ENCODE measurements around the gene CRYBB1. TPM values are rescaled to one million over a fixed set of nuclear protein-coding genes. Genes with fewer than 3 reads are reported as not detected.

The CRYBB1 gene
- total and polyA plus RNA-seq, 2 donors from 2014 or later: 0.54 to 1.7 TPM

DNA sequence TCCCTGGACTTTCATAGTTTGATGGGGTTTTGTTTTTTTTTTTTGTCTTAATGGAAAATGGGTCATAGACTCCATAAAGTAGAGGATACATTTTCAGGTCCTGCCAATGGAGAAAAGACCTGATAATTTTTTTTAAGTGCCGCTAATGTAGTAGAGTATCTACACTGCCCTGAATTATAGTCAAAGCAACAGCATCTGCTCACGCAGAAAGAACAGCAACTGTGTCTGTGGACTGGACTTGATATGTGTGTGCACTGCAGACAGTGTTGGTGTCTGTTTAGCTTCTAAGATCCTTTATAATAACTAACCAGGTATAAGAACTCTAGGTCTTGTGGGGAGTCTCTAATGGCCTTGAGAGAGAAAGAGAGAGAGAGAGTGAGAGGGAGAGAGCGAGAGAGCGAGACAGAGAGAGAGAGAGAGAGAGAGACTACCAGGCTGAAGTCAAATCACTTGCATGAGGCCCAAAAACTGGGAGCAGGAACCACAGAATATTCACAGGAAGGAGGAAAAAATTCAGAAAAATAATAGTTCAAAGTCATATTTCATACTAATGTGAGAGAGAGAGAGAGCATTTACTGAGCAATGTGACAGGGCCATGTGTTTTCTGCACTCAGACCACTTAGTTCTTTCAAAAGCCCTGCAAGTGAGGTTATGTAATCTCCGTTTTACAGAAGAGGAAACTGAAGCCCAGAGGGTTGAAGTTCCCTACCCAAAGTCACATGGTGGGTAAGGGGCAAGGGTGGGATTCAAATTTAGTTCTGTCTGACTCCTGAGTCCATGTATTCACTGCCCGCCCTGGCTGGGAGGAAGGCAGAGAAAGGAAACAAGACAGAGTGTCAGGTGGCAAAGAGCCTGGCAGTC is 30.9 kb upstream of the CRYBB1 start:
- DNase-seq (no peak), FAIRE-seq (no peak)
- Histone ChIP-seq H3K27me3 (ENCODE audit: control insufficient read depth, insufficient read depth, low read length) (no peaks in the 10 kb centered on the region), H3K36me3 (ENCODE audit: control insufficient read depth in 2 of 3, insufficient read depth in 3 of 3, low read length in 3 of 3) (no peaks in the 10 kb centered on the region), H3K27ac (ENCODE audit: low read depth in 2 of 2, low read length in 2 of 2) (no peak overlapping the region), H3K9me3 (ENCODE audit: control insufficient read depth in 2 of 3, insufficient read depth in 1 of 3, low read length in 3 of 3) (no peaks in the 10 kb centered on the region), H3K4me3 (ENCODE audit: low read length in 3 of 3) (no peak overlapping the region), H3K4me1 (ENCODE audit: control insufficient read depth in 2 of 3, insufficient read depth in 2 of 3, low read depth in 1 of 3, low read length in 3 of 3) (peaks cover 0 to 3% (median 3%) of the 10 kb centered on the region in 3 donors), H3K9ac (ENCODE audit: low read length in 3 of 3) (no peak overlapping the region)
- TF ChIP-seq, protein P1, sequence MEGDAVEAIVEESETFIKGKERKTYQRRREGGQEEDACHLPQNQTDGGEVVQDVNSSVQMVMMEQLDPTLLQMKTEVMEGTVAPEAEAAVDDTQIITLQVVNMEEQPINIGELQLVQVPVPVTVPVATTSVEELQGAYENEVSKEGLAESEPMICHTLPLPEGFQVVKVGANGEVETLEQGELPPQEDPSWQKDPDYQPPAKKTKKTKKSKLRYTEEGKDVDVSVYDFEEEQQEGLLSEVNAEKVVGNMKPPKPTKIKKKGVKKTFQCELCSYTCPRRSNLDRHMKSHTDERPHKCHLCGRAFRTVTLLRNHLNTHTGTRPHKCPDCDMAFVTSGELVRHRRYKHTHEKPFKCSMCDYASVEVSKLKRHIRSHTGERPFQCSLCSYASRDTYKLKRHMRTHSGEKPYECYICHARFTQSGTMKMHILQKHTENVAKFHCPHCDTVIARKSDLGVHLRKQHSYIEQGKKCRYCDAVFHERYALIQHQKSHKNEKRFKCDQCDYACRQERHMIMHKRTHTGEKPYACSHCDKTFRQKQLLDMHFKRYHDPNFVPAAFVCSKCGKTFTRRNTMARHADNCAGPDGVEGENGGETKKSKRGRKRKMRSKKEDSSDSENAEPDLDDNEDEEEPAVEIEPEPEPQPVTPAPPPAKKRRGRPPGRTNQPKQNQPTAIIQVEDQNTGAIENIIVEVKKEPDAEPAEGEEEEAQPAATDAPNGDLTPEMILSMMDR (IDR thresholded peaks at IDR 0.05; ENCODE audit: borderline replicate concordance, extremely low read depth, insufficient read depth): no peak
- intact Hi-C loops (cut with DNase I): no loop called here

DNA sequence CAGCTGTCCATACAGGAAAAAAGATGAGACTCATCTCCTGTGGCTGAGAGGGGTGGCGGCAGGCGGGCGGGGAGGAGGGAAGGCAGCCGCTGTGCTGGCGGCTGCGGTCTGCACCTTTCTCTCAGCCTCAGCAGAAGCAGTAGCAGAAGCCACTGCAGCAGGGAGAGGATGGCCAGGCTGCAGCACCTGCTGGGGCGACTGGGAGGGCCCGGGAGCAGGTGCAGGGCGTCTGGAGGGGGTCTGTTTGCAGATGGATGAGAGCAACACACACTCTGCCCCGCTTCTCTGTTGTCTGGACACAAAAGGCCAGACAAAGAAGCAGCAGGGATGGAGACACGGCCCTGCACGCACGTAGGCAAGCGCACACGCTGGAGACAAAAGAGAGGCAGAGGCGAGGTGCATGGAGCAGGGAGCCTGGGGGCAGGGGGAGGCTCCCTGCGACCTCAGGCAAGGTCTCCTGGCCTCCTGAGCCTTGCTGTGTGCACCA is 30.2 kb upstream of the CRYBB1 start:
- H3K4me3 ChIP-seq (ENCODE audit: low read length in 3 of 3): no peak overlapping the region
- H3K9me3 ChIP-seq (ENCODE audit: control insufficient read depth in 2 of 3, insufficient read depth in 1 of 3, low read length in 3 of 3): no peaks in the 10 kb centered on the region
- intact Hi-C loops (cut with DNase I): no loop called here
- peak in 1 of 5 donors; percentile 55 for DNase-seq
- TF ChIP-seq, protein P1 (IDR thresholded peaks at IDR 0.05; ENCODE audit: borderline replicate concordance, extremely low read depth, insufficient read depth): no peak
- H3K4me1 ChIP-seq (ENCODE audit: control insufficient read depth in 2 of 3, insufficient read depth in 2 of 3, low read depth in 1 of 3, low read length in 3 of 3): peaks cover 0 to 3% (median 3%) of the 10 kb centered on the region in 3 donors
- H3K27me3 ChIP-seq (ENCODE audit: control insufficient read depth, insufficient read depth, low read length): no peaks in the 10 kb centered on the region
- H3K9ac ChIP-seq (ENCODE audit: low read length in 3 of 3): no peak overlapping the region
- H3K36me3 ChIP-seq (ENCODE audit: control insufficient read depth in 2 of 3, insufficient read depth in 3 of 3, low read length in 3 of 3): no peaks in the 10 kb centered on the region
- no peak for FAIRE-seq
- no peak overlapping the region for H3K27ac ChIP-seq (ENCODE audit: low read depth in 2 of 2, low read length in 2 of 2)

DNA sequence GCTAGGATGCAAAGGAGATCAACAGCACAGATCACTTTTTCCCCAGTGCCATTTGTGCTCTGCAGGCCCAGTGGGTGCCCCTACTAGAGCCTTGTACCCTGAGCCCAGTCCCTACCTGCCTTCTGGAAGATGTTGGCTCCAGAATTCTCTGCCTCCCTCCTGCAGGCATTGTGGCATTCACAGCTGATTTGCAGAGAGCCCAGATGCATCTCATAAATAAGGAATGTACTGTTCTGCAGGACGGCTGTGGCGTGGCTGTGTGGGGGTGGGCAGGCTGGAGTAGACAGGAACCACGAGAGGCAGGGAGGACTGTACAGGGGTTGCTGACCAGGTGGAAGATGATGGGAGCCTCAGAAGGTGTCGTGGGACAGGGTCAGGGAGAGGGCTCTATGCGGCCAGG is 28.3 kb upstream of the CRYBB1 start:
- intact Hi-C loops (cut with DNase I): no loop called here
- DNase-seq: no peak
- Histone ChIP-seq H3K27me3 (ENCODE audit: control insufficient read depth, insufficient read depth, low read length) (no peaks in the 10 kb centered on the region), H3K9me3 (ENCODE audit: control insufficient read depth in 2 of 3, insufficient read depth in 1 of 3, low read length in 3 of 3) (no peaks in the 10 kb centered on the region), H3K9ac (ENCODE audit: low read length in 3 of 3) (no peak overlapping the region), H3K4me1 (ENCODE audit: control insufficient read depth in 2 of 3, insufficient read depth in 2 of 3, low read depth in 1 of 3, low read length in 3 of 3) (peaks cover 0 to 3% (median 3%) of the 10 kb centered on the region in 3 donors), H3K27ac (ENCODE audit: low read depth in 2 of 2, low read length in 2 of 2) (no peak overlapping the region), H3K36me3 (ENCODE audit: control insufficient read depth in 2 of 3, insufficient read depth in 3 of 3, low read length in 3 of 3) (no peaks in the 10 kb centered on the region), H3K4me3 (ENCODE audit: low read length in 3 of 3) (no peak overlapping the region)
- no peak for FAIRE-seq
- TF ChIP-seq, protein P1 (IDR thresholded peaks at IDR 0.05; ENCODE audit: borderline replicate concordance, extremely low read depth, insufficient read depth): no peak

All from kidney (tissue), 14 donors.